IMR-90 (cell line): ENCODE data around the gene SPSB4. TPM values are rescaled to one million over a fixed set of nuclear protein-coding genes. Genes with fewer than 3 reads are reported as not detected.

Experiments used
- ATAC-seq: fragments of 200-7000 bp; cut with Tn5 transposase; 2 replicates; pipeline ENCODE4 v1.9.1; 2020; ENCODE audit warnings: low read depth, mild to moderate bottlenecking, moderate library complexity
- BruUV-seq: library from RNA; stranded (reverse); fragments of 400-500 nt; replicated peaks from 2 replicates; lab custom pipeline; 2021; lab: Mats Ljungman, UMichigan
- CTCF ChIA-PET: fragments of 300-600 bp; formaldehyde crosslinking; extraction: SDS; loops from one replicate; lab custom pipeline; 2021; ENCODE audit warnings: antibody characterized with exemption; lab: Yijun Ruan, JAX
- POLR2A ChIA-PET: fragments of 300-600 bp; sonication (Branson Sonifier 250); formaldehyde crosslinking; loops from one replicate; lab custom pipeline; 2022; ENCODE audit warnings: antibody characterized with exemption; ENCODE audit not compliant: unreplicated experiment; lab: Charles Lee
- DNase-seq: peaks from one replicate; pipeline ENCODE4 v3.0.0; 2013
- H2AFZ ChIP-seq: replicated peaks from 2 replicates; pipeline ENCODE3; 2013; ENCODE audit warnings: low read length, mild to moderate bottlenecking; ENCODE audit not compliant: poor library complexity
- H2AK5ac ChIP-seq: 2 replicates; pipeline ENCODE4 v1.6.1; 2013; ENCODE audit warnings: low read depth, low read length, inconsistent platforms
- H2AK9ac ChIP-seq: replicated peaks from 2 replicates; pipeline ENCODE3; 2013; ENCODE audit warnings: mild to moderate bottlenecking, low read depth, low read length, moderate library complexity; ENCODE audit not compliant: poor library complexity
- H2BK120ac ChIP-seq: 2 replicates; pipeline ENCODE4 v1.6.1; 2013; ENCODE audit warnings: low read depth, low read length, inconsistent platforms
- H2BK15ac ChIP-seq: 3 replicates; pipeline ENCODE4 v1.6.1; 2013; ENCODE audit warnings: low read depth, low read length, inconsistent platforms
- H2BK20ac ChIP-seq: 2 replicates; pipeline ENCODE4 v1.6.1; 2013; ENCODE audit warnings: low read depth, mild to moderate bottlenecking, inconsistent platforms, low read length, moderate library complexity
- H2BK5ac ChIP-seq: 2 replicates; pipeline ENCODE4 v1.6.1; 2013; ENCODE audit warnings: mild to moderate bottlenecking, low read depth, low read length, inconsistent platforms; ENCODE audit not compliant: poor library complexity, severe bottlenecking
- H3K14ac ChIP-seq: replicated peaks from 2 replicates; pipeline ENCODE4 v1.6.1; 2013; ENCODE audit warnings: low read depth, low read length, inconsistent platforms
- H3K18ac ChIP-seq: 2 replicates; pipeline ENCODE4 v1.6.1; 2013; ENCODE audit warnings: low read depth, low read length, control low read depth
- H3K23ac ChIP-seq: 2 replicates; pipeline ENCODE4 v1.6.1; 2013; ENCODE audit warnings: low read depth, low read length, inconsistent platforms
- H3K27ac ChIP-seq: 2 replicates; pipeline ENCODE4 v1.5.1; 2013; ENCODE audit warnings: mild to moderate bottlenecking, control low read depth, low read length; ENCODE audit not compliant: insufficient read depth
- H3K27me3 ChIP-seq: 2 replicates; pipeline ENCODE4 v1.6.1; 2013; ENCODE audit warnings: low read length; ENCODE audit not compliant: control insufficient read depth, insufficient read depth
- H3K36me3 ChIP-seq: 2 replicates; pipeline ENCODE4 v1.6.1; 2013; ENCODE audit warnings: low read length, mixed read lengths; ENCODE audit not compliant: control insufficient read depth, insufficient read depth
- H3K4ac ChIP-seq: 2 replicates; pipeline ENCODE4 v1.6.1; 2013; ENCODE audit warnings: low read depth, low read length, inconsistent platforms
- H3K4me1 ChIP-seq: 2 replicates; pipeline ENCODE4 v1.6.1; 2013; ENCODE audit warnings: low read length, mixed read lengths; ENCODE audit not compliant: control insufficient read depth, insufficient read depth
- H3K4me2 ChIP-seq: 2 replicates; pipeline ENCODE4 v1.6.1; 2013; ENCODE audit warnings: low read depth, mild to moderate bottlenecking, control low read depth, low read length, moderate library complexity
- H3K4me3 ChIP-seq: 2 replicates; pipeline ENCODE4 v1.5.1; 2013; ENCODE audit warnings: low read depth, mild to moderate bottlenecking, control low read depth, low read length, moderate library complexity; ENCODE audit not compliant: insufficient read depth
- H3K56ac ChIP-seq: 2 replicates; pipeline ENCODE4 v1.6.1; 2013; ENCODE audit warnings: low read length, inconsistent platforms; ENCODE audit not compliant: insufficient read depth; ENCODE audit errors: extremely low read depth
- H3K79me1 ChIP-seq, 2 experiments: 2 replicates each; pipeline ENCODE4 v1.6.1; 2013; ENCODE audit warnings: low read length in 2 of 2, inconsistent platforms in 1 of 2, low read depth in 1 of 2
- H3K9ac ChIP-seq: 2 replicates; pipeline ENCODE4 v1.6.1; 2013; ENCODE audit warnings: low read depth, low read length, control low read depth
- H3K9me1 ChIP-seq: 2 replicates; pipeline ENCODE4 v1.6.1; 2013; ENCODE audit warnings: low read length, inconsistent platforms; ENCODE audit not compliant: insufficient read depth
- H3K9me3 ChIP-seq: 2 replicates; pipeline ENCODE4 v1.6.1; 2013; ENCODE audit warnings: low read length; ENCODE audit not compliant: control insufficient read depth, insufficient read depth
- H4K20me1 ChIP-seq: 2 replicates; pipeline ENCODE4 v1.6.1; 2013; ENCODE audit warnings: low read length, inconsistent platforms; ENCODE audit not compliant: insufficient read depth
- H4K5ac ChIP-seq: 2 replicates; pipeline ENCODE4 v1.6.1; 2013; ENCODE audit warnings: mild to moderate bottlenecking, low read depth, low read length, control low read depth
- H4K8ac ChIP-seq, 2 experiments: 2 replicates each; pipeline ENCODE4 v1.6.1; 2013; ENCODE audit warnings: low read depth in 2 of 2, low read length in 2 of 2, control low read depth in 1 of 2, inconsistent platforms in 1 of 2
- H4K91ac ChIP-seq: 2 replicates; pipeline ENCODE4 v1.6.1; 2013; ENCODE audit warnings: low read depth, low read length, inconsistent platforms; ENCODE audit not compliant: insufficient read depth
- CHD1 ChIP-seq: IDR thresholded peaks from 2 replicates; pipeline ENCODE4 v1.6.1; 2012; ENCODE audit warnings: low read depth, low read length, improper control_type of control experiment
- MXI1 ChIP-seq: IDR thresholded peaks from 2 replicates; pipeline ENCODE4 v1.6.1; 2012; ENCODE audit warnings: low read depth, mild to moderate bottlenecking, low read length, moderate library complexity, borderline replicate concordance
- WGBS, 2 experiments: methylation state at CpG; one replicate each; pipeline versions ENCODE4 v1.1.5 to v1.1.7; 2013; ENCODE audit warnings: missing lambda C conversion rate in 2 of 2; ENCODE audit not compliant: insufficient read length in 1 of 2; ENCODE audit errors: extremely low coverage in 2 of 2; 5-methylcytosine and 5-hydroxymethylcytosine counted together
- dilution Hi-C: fragments of 300-500 bp; cut with HindIII; formaldehyde crosslinking; loops from one replicate; pipeline ENCODE4 v1.14.3; 2018; ENCODE audit warnings: low sequenced_read_pairs; ENCODE audit not compliant: unreplicated experiment
- in situ Hi-C: fragments of 300-500 bp; cut with MboI; formaldehyde crosslinking; loops from 3 replicates; pipeline ENCODE4 v1.14.3; 2019; ENCODE audit warnings: low sequenced_read_pairs, inconsistent platforms, mixed read lengths
- intact Hi-C: fragments of 100-400 bp; cut with micrococcal nuclease; formaldehyde crosslinking; loops from 2 replicates; pipeline ENCODE4 v1.10.0; 2022
- polyA plus RNA-seq, 3 experiments: library from polyadenylated mRNA; depleted of rRNA; stranded (reverse); fragments of >200 nt; gene quantifications; 2 replicates each; pipeline ENCODE4 v1.2.3, GENCODE V29; 2012; ENCODE audit warnings: low replicate concordance in 1 of 3
- total RNA-seq: library from RNA; depleted of rRNA; stranded (reverse); fragments of >200 nt; gene quantifications from 2 replicates; pipeline ENCODE4 v1.2.3, GENCODE V29; 2012

SPSB4 gene
- total and polyA plus RNA-seq, 2 of the 4 experiments (the other 2 are of a cell fraction): not detected

DNA sequence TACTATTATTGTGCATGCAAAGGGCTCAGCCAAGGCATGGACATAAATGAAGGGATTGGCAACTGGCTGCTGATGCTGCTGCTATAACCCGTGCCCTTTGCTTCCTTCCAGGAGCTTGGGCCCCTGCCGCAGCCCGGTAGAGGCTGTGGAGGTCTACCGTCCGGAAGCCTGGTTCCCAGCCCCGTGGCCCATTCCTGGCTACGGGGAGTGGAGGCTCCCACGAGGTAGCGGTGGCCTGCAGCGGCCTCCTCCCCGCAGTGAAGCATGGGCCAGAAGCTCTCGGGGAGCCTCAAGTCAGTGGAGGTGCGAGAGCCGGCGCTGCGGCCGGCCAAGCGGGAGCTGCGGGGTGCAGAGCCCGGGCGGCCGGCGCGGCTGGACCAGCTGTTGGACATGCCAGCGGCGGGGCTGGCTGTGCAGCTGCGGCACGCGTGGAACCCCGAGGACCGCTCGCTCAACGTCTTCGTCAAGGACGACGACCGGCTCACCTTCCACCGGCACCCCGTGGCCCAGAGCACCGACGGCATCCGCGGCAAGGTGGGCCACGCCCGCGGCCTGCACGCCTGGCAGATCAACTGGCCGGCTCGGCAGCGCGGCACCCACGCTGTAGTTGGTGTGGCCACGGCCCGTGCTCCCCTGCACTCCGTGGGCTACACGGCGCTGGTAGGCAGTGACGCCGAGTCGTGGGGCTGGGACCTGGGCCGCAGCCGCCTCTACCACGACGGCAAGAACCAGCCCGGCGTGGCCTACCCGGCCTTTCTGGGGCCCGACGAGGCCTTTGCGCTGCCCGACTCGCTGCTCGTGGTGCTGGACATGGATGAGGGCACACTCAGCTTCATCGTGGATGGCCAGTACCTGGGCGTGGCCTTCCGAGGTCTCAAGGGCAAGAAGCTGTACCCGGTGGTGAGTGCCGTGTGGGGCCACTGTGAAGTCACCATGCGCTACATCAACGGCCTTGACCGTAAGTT is 15.0 kb downstream of the SPSB4 start (continued):
- TF ChIP-seq MXI1: no peak

DNA sequence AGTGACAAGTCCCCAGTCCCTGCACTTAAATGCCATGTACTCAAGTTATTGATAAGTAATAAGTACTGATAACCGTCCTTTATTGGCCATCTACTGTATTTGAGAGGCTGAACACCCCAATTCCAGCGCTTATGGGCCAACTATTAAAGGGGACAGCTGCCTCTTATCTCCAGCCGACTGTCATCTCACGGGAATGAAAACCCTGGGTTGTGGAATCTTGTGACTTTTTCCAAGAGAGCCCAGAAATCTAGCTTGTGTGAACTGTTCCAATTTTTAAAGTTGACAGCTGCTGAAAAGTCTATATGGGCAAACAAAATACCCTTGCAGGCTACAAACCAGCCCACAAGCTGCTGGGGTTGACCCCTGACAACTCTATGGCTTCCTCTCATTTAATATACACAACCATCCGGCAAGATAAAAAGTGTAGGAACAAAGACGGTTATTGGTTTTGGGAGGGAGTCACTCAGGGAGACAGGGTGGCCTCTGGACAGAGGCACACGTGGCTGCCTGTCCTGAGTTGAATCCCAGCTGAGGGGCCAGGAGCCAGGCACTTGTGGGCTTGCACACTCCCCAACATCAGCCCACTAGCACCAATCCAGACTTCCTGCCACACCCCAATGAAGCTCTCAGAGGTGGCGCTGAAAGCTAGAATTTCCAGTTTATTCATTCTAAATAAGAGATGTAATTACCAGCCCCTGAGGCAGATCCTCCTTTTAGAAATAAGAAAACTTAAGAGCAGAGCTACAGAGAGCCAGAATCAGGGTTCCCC is 16.2 kb downstream of the SPSB4 start:
- WGBS, 2 experiments: no CpG with 5 or more reads among the region's 8 CpGs
- no peaks in the 10 kb centered on the region for H3K79me1 ChIP-seq

More for the DNA sequence above, 16.2 kb downstream of the SPSB4 start:
- Histone ChIP-seq H3K4me3 (no peak overlapping the region), H3K27me3 (peaks cover 9% of the 10 kb centered on the region), H4K5ac (no peak overlapping the region), H3K23ac (no peak overlapping the region), H3K14ac (no peak overlapping the region), H2AFZ (no peak overlapping the region), H3K4me1 (no peaks in the 10 kb centered on the region), H2AK5ac (no peak overlapping the region), H3K4me2 (no peak overlapping the region), H3K27ac (no peak overlapping the region), H3K9me1 (no peaks in the 10 kb centered on the region), H3K4ac (no peak overlapping the region), H4K20me1 (no peaks in the 10 kb centered on the region), H3K9ac (no peak overlapping the region), H2BK5ac (no peak overlapping the region), H4K8ac (no peak overlapping the region), H2BK15ac (no peak overlapping the region), H3K18ac (no peak overlapping the region), H3K9me3 (no peaks in the 10 kb centered on the region), H2AK9ac (no peak overlapping the region), H3K36me3 (no peaks in the 10 kb centered on the region), H2BK120ac (no peak overlapping the region), H4K91ac (no peak overlapping the region), H3K56ac (no peak overlapping the region), H2BK20ac (no peak overlapping the region)
- DNase-seq (no peak), ATAC-seq (no peak)
- BruUV-seq: no TSS peak
- TF ChIP-seq CHD1: no peak
- ChIA-PET CTCF (no interaction called here), POLR2A (no interaction called here)
- intact Hi-C loops: no loop called here
- dilution Hi-C loops: no loop called here
- in situ Hi-C loops: no loop called here
